ENCODE measurements around the gene DNAAF5. TPM values are rescaled to one million over a fixed set of nuclear protein-coding genes. Genes with fewer than 3 reads are reported as not detected.
A peak's percentile ranks its signal among the peaks of the same experiment; 100 is the strongest.

Gene DNAAF5
- total RNA-seq, 1 donor from 2014 or later, result 18.1 TPM

DNA sequence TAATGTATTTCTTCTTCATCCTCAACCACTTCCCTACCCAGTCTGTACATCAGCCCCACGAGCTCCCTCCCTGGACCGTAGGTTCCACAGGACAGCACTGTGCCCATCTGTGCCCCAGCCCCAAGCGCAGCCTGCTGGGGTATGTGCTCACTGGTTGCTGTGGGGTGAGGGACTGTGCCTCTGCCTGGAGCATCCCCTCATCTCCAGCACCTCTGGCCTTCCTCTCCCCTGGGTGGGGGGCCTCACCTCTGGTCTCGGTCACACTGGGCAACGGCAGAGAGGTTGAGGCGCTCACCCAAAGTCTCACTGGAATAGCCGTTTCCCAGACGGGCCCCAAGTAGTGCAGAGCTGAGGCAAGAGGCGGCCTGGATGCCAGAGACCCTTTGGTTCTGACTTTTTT is 2.1 kb downstream of the DNAAF5 start:
- peak overlapping the region; percentile 87 for H3K4me3 ChIP-seq
- peaks cover 8% of the 10 kb centered on the region for H3K36me3 ChIP-seq
- DNase-seq, result no peak
- no peaks in the 10 kb centered on the region for H3K9me3 ChIP-seq (replicated peaks)
- TF ChIP-seq, protein P1, sequence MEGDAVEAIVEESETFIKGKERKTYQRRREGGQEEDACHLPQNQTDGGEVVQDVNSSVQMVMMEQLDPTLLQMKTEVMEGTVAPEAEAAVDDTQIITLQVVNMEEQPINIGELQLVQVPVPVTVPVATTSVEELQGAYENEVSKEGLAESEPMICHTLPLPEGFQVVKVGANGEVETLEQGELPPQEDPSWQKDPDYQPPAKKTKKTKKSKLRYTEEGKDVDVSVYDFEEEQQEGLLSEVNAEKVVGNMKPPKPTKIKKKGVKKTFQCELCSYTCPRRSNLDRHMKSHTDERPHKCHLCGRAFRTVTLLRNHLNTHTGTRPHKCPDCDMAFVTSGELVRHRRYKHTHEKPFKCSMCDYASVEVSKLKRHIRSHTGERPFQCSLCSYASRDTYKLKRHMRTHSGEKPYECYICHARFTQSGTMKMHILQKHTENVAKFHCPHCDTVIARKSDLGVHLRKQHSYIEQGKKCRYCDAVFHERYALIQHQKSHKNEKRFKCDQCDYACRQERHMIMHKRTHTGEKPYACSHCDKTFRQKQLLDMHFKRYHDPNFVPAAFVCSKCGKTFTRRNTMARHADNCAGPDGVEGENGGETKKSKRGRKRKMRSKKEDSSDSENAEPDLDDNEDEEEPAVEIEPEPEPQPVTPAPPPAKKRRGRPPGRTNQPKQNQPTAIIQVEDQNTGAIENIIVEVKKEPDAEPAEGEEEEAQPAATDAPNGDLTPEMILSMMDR (IDR thresholded peaks at IDR 0.05; ENCODE audit: borderline replicate concordance), result no peak
- no peak overlapping the region for H3K27ac ChIP-seq (replicated peaks)
- peaks cover 62% of the 10 kb centered on the region for H3K4me1 ChIP-seq
- H3K27me3 ChIP-seq (ENCODE audit: low read depth), result no peaks in the 10 kb centered on the region
- intact Hi-C loops (cut with micrococcal nuclease), result no loop called here

DNA sequence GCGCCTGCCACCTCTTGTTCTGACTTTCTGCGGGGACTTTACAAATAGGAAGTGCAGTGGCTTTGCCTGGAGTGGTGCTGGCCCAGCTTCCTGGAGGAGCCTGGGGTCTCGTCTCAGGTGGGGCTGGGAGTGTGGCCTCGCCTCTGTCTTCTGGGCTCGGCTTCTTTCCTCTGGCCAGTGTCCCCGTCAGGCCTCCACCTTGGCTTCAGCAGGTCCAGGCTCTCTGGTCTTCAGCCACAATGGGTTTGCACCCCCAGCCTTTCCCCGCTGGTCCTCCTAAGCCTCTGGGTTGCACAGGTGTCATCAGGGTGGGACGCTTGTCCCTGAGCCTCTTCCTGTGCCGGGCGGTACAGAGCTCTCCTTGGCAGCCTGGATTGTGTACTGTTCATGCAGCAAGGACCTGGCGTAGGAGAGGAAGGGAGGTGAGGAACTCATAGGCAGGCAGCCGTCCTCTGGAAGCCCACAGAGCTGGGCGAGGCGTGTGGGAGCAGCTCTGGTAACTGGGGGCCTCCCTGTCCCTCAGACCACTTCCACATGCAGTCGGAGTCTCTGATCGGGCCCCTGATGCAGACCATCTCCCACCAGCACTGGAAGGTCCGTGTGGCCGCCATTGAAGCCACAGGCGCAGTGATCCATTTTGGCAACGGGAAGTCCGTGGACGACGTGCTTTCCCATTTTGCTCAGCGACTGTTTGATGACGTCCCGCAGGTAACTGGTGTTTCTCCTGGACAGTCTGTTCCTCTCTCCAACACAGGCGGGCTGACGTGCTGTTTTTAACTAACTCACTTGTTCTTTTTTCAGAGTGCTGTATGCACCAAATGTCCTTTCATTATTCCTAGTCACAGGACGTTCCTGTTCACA is 2.9 kb downstream of the DNAAF5 start:
- Histone ChIP-seq H3K4me3 (no peak overlapping the region), H3K9me3 (replicated peaks) (peaks cover 7% of the 10 kb centered on the region), H3K4me1 (peaks cover 62% of the 10 kb centered on the region), H3K27ac (replicated peaks) (no peak overlapping the region), H3K27me3 (ENCODE audit: low read depth) (no peaks in the 10 kb centered on the region), H3K36me3 (peaks cover 13% of the 10 kb centered on the region)
- intact Hi-C loops (cut with micrococcal nuclease), result no loop called here
- TF ChIP-seq, protein P1 (IDR thresholded peaks at IDR 0.05; ENCODE audit: borderline replicate concordance), result no peak
- DNase-seq, result no peak

DNA sequence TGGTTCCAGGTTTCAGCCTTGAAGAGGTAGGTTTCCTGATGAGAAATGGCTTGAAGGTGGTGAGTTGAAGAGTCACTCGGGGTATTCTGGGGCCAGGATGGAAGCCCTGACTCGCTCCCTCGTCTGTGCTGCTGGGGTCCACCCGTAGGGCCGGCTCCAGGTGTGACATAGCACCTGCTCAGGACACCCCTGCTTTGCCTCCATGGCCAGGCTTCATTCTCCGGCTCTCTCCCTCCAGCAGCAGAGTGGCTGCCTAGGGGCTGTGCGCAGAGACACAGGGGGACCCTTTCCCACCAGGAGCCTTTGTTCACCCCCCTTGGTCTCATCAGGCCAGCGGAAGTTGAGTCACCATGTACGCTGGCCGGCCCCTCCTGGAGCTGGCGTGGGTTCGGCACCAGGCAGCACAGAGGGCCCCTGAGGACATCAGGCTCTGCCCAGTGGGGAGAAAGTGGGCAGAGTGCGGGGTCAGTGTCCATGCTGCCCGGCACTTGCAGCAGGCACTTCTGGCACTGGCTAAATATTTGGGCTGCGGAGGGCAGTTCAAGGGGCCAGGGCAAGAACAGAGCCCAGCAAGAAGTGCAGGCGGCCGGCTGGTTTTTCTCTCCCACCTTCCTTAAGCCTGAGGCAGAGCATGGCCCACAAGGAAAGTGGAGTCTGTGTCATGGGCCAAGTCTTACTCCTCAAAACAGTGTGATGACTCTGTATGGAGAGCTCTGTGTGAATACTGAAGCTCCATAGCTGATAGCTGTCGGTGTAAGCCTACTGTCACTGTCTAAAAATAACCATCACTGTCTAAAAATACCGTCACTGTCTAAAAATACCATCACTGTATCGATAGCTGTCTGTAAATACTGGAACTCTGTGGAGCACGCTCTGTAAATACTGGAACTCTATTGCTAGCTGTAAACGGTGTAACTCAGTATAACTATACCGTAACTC is 4.3 kb downstream of the DNAAF5 start:
- peaks cover 58% of the 10 kb centered on the region for H3K4me1 ChIP-seq
- peak overlapping the region; percentile 39 for H3K4me3 ChIP-seq
- no peaks in the 10 kb centered on the region for H3K27me3 ChIP-seq (ENCODE audit: low read depth)

DNA sequence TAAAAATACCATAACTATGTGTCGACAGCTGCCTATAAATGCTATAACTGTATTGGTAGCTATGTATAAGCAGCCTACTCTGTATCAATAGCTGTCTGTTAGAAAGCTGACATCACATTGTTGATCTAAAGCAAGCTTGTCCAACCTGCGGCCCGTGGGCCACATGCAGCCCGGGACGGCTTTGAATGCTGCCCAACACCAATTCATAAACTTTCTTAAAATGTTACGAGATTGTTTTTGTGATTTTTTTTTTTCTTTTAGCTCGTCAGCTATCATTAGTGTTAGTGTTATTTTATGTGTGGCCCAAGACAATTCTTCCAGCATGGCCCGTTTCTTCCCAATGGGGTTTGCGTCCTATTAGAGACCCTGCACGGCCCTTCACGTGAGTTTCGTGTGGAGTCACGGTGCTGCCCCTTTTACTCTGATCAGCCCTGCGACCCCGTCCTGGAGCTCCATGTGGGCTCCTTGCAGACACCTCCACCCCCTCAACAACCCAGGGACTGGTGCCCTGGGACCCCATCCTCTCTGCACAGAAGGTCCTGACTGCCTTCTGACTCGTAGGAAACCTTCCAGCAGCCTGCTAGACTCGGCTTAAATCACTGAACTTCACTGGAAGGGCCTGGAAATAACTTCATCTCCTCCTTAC is 5.1 kb downstream of the DNAAF5 start:
- DNase-seq, result no peak
- Histone ChIP-seq H3K27ac (replicated peaks) (peak overlapping the region; percentile 86), H3K4me3 (peak overlapping the region; percentile 38), H3K27me3 (ENCODE audit: low read depth) (no peaks in the 10 kb centered on the region), H3K9me3 (replicated peaks) (peaks cover 13% of the 10 kb centered on the region), H3K36me3 (peaks cover 19% of the 10 kb centered on the region), H3K4me1 (peaks cover 52% of the 10 kb centered on the region)
- TF ChIP-seq, protein P1 (IDR thresholded peaks at IDR 0.05; ENCODE audit: borderline replicate concordance), result no peak
- intact Hi-C loops (cut with micrococcal nuclease), result no loop called here

More for the DNA sequence above, 4.3 kb downstream of the DNAAF5 start:
- TF ChIP-seq, protein P1 (IDR thresholded peaks at IDR 0.05; ENCODE audit: borderline replicate concordance), result no peak
- no peak for DNase-seq
- intact Hi-C loops (cut with micrococcal nuclease), result no loop called here
- peaks cover 19% of the 10 kb centered on the region for H3K36me3 ChIP-seq
- H3K27ac ChIP-seq (replicated peaks), result peak overlapping the region; percentile 86
- H3K9me3 ChIP-seq (replicated peaks), result peaks cover 13% of the 10 kb centered on the region

DNA sequence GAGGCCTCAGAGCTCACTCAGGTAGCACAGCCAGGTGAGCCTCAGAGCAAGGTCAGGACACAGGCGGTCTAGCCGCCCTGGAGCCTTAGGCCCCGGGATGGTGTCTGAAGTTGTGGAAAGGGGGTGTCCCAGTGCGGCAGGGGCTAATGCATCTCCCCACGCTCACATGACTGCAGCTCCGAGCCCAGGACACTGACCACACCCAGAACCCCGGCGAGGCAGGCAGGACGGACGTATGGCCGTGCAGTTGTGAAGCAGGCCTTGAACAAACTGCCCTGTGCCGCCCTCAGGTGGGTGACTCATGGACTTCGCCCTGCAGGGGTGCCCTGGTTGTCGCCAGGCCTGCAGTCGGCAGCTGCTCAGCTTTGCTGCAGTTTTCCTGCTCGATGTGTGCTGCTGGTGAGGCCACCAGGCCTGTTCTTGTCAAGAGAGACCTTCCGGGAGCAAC is 5.6 kb downstream of the DNAAF5 start:
- intact Hi-C loops (cut with micrococcal nuclease), result no loop called here
- H3K9me3 ChIP-seq (replicated peaks), result peaks cover 13% of the 10 kb centered on the region
- H3K4me1 ChIP-seq, result peaks cover 52% of the 10 kb centered on the region
- no peaks in the 10 kb centered on the region for H3K27me3 ChIP-seq (ENCODE audit: low read depth)
- H3K36me3 ChIP-seq, result peaks cover 19% of the 10 kb centered on the region
- peak; percentile 51 for DNase-seq
- H3K27ac ChIP-seq (replicated peaks), result peak overlapping the region; percentile 86
- H3K4me3 ChIP-seq, result peak overlapping the region; percentile 38
- TF ChIP-seq, protein P1 (IDR thresholded peaks at IDR 0.05; ENCODE audit: borderline replicate concordance), result peak; percentile 67
